Activated T-cell treated with anti-CD3 and anti-CD28 coated beads for 24 hours (primary cell): ENCODE measurements around the gene OR2H1.

Experiments used
- DNase-seq: peaks from one replicate; pipeline ENCODE4 v3.0.0-alpha.2; 2020; ENCODE audit warnings: low read depth

The OR2H1 gene

GRCh38 chr6:29510746-29511300 is 53.9 kb downstream of the OR2H1 start:
- no peak for DNase-seq
